HT1080 (cell line): Measurements from ENCODE around the gene EBNA1BP2. TPM values are rescaled to one million over a fixed set of nuclear protein-coding genes. Genes with fewer than 3 reads are reported as not detected.
"Not testable (repeated sequence)": the region's sequence is repeated elsewhere in the genome, so short reads cannot be mapped to it uniquely, and the experiment has no call there.

Experiments used
- DNase-seq: peaks from one replicate; pipeline ENCODE4 v3.0.0-alpha.2; 2015; ENCODE audit warnings: low read depth
- small RNA-seq: library from RNA; depleted of rRNA; stranded (forward); fragments of <200 nt; gene quantifications from one replicate; pipeline ENCODE3, GENCODE V24; 2014
- total RNA-seq: library from RNA; depleted of rRNA; stranded (reverse); fragments of >200 nt; shearing (Covaris generic); gene quantifications from 2 replicates; pipeline ENCODE4 v1.2.3, GENCODE V29; 2014; rRNA removed

Gene EBNA1BP2
- total RNA-seq, 1 experiment from 2014 or later: 400 TPM

GRCh38 chr1:43121256-43121900 is 50.7 kb downstream of the EBNA1BP2 start:
- no peak for DNase-seq

- not testable (repeated sequence) for DNase-seq
Observed at GRCh38 chr1:43119928-43120586, 52.0 kb downstream of the EBNA1BP2 start.

Small RNA genes within 50 kb of the gene (small RNA-seq; reads per million reads assigned to genes)
- not detected for gene RNA5SP46

Other genes with a start within 250 kb of the EBNA1BP2 start
- gene SLC2A1, start 213.4 kb downstream of the EBNA1BP2 start, total RNA-seq: 166 and 204 TPM in 2 replicates
- 0.33 and 0.50 TPM in 2 replicates for gene CFAP57, start within 50 bp of the EBNA1BP2 start, total RNA-seq
- not detected in 2 replicates for gene TMEM125, start 97.7 kb upstream of the EBNA1BP2 start, total RNA-seq
- not detected in 2 replicates for gene C1orf210, start 113.3 kb upstream of the EBNA1BP2 start, total RNA-seq
- gene TIE1, start 128.7 kb upstream of the EBNA1BP2 start, total RNA-seq: 135 and 139 TPM in 2 replicates
- gene MPL, start 165.5 kb upstream of the EBNA1BP2 start, total RNA-seq: not detected in 2 replicates
- gene CDC20, start 186.7 kb upstream of the EBNA1BP2 start, total RNA-seq: 564 and 669 TPM in 2 replicates
- 163 and 212 TPM in 2 replicates for gene ELOVL1, start 195.7 kb upstream of the EBNA1BP2 start, total RNA-seq
- 61.9 and 73.9 TPM in 2 replicates for gene MED8, start 217.5 kb upstream of the EBNA1BP2 start, total RNA-seq
- 11.7 and 14.7 TPM in 2 replicates for gene SZT2, start 217.6 kb upstream of the EBNA1BP2 start, total RNA-seq